HG02759 (cell line): Measurements from ENCODE around the gene CCL22.
"Not testable (repeated sequence)": the region's sequence is repeated elsewhere in the genome, so short reads cannot be mapped to it uniquely, and the experiment has no call there.

Source experiments
- ATAC-seq: cut with Tn5 transposase; IDR thresholded peaks from one replicate; pipeline ENCODE4 v1.9.1; 2021; ENCODE audit warnings: mild to moderate bottlenecking, moderate library complexity; ENCODE audit not compliant: unreplicated experiment

CCL22 gene

DNA sequence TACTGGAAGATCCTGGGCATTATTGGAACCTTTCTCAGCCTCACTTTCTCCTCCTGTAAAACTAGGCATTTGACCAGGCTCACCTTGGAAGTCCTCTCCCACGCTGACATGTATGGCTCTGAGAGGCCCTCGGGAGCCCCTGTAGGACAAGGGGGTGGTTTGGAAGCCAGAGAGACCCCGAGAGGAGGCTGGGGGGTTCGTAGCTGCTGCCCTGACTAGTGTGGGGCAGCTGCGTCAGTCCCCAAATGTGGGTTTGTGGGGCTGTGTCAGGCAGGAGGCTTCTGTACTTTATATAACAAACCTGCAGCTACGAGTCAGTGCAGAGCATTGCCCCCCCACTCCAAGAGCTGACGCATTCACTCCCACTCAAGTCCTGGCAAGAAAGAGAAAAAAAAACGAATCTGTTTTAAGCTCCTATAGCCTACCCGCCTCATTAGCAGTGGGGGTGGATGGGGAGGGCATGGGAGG is 15.5 kb downstream of the CCL22 start:
- no peak for ATAC-seq

DNA sequence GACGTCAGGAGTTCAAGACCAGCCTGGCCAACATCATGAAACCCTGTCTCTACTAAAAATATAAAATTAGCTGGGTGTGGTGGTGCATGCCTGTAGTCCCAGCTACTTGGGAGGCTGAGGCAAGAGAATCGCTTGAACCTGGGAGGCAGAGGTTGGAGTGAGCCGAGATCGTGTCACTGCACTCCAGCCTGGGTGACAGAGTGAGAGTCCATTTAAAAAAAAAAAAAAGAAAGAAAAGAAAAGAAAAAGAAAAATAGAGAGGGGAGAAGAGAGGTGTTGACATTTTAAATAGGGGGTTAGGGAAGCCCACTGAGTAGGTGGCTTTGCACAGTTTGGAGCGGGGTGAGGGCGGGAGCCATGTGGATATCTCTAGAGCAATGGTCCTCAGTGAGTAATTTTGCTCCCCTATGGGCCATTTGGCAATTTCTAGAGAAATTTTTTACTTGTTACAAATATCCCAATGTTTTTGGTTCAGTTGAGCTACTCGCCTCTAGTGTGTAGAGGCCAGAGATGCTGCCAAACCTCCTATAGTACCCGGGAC is 16.4 kb downstream of the CCL22 start:
- not testable (repeated sequence) for ATAC-seq

DNA sequence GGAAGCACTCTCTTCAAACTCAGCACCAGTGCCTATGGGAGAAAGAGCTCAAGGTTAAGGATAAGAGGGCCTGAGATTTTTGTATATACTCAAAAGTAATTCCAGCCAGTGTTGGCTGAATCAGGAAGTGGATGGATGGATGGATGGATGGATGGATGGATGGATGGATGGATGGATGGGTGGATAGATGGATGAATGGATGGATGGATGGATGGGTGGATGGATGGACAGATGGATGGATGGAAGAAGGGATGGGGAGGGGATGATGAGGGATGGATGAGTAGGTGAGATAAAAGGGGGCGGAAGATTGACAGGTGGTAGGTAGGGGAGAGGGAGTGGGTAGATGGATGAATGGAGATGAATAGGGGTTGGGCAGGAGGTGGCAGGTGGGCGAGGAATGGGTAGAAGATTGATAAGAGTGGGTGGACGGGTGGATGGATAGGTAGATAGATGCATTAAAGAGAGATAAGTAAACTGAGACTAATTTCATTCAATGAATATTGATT is 17.8 kb downstream of the CCL22 start:
- ATAC-seq, result no peak

DNA sequence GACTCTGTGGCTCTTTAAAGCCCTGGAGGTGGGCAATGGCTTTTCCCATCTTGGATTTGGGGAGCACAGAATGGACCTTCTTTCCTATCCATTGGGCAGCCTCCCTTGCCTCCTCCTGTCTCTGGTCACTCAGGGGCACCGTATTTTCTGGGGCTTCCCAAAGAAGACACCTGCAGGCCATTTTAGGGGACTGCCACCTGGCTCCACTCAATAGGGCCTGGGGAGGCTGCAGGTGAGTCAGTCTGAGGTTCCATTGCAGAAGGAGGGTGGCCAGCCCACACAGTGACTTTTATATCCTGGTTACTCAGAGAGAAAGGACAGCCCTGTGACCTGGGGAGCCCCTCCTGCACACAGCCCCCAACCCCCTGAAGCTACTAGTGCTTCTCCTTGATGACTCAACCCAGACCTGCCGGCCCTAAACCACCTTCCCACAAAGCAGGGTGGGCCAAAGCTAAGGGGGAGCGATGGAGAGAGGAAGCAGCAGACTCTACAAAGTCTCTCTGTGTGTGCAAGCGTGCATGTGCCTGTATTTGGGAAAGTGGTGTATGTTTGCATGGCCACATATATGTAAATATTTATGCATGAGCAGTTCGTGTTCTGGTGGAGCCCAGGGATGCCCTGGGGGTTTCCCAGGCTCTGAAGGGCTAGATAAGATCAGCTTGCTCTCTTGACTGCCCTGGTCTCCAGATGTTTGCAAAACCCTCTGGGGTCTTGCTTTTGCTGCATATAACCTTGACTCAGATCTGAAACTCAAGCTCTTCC is 18.7 kb downstream of the CCL22 start:
- ATAC-seq, result peak; percentile 84

DNA sequence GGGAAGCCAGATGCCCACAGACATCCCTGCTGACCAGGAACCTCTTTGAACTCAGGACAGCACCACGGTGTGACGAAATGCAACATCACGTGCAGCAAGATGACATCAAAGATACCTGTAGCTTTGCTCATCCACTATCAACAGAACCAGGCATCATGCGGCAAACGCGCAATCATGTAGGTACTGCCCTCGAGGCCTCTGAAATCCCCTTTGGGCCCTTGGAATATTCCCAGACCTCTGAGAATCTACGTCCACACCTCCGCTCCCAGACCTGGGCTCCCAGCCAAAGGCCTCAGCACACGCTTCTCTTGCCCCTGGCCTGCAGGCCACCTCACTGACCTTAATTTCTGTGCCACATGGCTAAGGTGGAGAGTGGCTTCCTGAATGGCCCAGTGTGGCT is 21.0 kb downstream of the CCL22 start:
- ATAC-seq, result no peak

DNA sequence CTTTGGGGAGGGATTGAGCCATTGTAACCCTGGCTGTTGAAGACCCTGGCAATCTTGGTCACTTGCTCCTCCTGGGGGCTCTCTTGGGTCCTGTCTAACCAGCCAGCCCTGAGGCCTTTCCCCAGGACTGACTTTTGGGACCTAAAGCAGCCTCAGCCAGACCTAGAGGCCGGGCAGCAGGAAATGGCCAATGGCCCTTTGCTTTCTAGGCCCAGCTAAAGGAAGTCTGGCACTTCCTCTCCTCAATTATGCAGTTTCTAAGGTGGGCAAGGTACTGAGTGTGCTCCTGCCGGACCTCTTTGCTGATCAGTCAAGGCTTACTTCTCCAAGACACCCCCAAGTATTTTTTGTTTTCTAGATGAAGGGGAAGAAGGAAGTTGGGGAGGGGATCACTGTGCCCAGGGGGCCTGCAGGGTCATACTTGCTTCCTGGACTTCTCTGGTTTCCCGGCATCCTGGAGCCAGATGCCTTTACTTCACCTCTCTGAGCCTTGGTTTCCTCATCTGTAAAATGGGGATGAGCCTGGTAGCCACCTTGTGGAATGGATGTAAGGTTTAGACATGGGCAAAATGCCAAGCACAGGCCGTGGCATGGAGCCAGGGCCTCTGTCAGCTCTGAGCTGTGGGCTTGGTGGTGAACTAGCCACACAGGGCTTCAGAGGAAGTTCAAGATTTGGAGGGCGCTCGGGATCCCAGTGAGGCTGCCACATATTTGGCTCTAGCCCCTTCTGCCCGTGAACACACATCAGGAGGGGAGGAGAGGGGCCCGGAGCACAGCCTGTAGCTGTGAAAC is 22.3 kb downstream of the CCL22 start:
- no peak for ATAC-seq

DNA sequence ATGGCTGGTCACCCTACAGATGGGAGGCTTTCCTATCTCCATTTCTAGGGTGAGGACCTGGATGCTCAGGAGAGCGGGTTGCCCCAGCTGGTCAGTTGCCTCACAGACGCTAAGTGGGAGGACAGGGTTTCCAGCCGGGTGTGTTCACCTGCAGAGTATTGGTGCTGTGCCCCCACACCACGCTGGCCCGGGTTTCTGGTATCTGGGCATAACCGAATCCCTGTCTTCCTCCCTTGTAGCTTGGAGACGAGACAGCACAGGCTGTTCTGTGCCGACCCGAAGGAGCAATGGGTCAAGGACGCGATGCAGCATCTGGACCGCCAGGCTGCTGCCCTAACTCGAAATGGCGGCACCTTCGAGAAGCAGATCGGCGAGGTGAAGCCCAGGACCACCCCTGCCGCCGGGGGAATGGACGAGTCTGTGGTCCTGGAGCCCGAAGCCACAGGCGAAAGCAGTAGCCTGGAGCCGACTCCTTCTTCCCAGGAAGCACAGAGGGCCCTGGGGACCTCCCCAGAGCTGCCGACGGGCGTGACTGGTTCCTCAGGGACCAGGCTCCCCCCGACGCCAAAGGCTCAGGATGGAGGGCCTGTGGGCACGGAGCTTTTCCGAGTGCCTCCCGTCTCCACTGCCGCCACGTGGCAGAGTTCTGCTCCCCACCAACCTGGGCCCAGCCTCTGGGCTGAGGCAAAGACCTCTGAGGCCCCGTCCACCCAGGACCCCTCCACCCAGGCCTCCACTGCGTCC is 23.4 kb downstream of the CCL22 start:
- no peak for ATAC-seq

DNA sequence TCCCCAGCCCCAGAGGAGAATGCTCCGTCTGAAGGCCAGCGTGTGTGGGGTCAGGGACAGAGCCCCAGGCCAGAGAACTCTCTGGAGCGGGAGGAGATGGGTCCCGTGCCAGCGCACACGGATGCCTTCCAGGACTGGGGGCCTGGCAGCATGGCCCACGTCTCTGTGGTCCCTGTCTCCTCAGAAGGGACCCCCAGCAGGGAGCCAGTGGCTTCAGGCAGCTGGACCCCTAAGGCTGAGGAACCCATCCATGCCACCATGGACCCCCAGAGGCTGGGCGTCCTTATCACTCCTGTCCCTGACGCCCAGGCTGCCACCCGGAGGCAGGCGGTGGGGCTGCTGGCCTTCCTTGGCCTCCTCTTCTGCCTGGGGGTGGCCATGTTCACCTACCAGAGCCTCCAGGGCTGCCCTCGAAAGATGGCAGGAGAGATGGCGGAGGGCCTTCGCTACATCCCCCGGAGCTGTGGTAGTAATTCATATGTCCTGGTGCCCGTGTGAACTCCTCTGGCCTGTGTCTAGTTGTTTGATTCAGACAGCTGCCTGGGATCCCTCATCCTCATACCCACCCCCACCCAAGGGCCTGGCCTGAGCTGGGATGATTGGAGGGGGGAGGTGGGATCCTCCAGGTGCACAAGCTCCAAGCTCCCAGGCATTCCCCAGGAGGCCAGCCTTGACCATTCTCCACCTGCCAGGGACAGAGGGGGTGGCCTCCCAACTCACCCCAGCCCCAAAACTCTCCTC is 24.1 kb downstream of the CCL22 start:
- ATAC-seq, result no peak

DNA sequence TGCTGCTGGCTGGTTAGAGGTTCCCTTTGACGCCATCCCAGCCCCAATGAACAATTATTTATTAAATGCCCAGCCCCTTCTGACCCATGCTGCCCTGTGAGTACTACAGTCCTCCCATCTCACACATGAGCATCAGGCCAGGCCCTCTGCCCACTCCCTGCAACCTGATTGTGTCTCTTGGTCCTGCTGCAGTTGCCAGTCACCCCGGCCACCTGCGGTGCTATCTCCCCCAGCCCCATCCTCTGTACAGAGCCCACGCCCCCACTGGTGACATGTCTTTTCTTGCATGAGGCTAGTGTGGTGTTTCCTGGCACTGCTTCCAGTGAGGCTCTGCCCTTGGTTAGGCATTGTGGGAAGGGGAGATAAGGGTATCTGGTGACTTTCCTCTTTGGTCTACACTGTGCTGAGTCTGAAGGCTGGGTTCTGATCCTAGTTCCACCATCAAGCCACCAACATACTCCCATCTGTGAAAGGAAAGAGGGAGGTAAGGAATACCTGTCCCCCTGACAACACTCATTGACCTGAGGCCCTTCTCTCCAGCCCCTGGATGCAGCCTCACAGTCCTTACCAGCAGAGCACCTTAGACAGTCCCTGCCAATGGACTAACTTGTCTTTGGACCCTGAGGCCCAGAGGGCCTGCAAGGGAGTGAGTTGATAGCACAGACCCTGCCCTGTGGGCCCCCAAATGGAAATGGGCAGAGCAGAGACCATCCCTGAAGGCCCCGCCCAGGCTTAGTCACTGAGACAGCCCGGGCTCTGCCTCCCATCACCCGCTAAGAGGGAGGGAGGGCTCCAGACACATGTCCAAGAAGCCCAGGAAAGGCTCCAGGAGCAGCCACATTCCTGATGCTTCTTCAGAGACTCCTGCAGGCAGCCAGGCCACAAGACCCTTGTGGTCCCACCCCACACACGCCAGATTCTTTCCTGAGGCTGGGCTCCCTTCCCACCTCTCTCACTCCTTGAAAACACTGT is 25.0 kb downstream of the CCL22 start:
- ATAC-seq, result no peak

DNA sequence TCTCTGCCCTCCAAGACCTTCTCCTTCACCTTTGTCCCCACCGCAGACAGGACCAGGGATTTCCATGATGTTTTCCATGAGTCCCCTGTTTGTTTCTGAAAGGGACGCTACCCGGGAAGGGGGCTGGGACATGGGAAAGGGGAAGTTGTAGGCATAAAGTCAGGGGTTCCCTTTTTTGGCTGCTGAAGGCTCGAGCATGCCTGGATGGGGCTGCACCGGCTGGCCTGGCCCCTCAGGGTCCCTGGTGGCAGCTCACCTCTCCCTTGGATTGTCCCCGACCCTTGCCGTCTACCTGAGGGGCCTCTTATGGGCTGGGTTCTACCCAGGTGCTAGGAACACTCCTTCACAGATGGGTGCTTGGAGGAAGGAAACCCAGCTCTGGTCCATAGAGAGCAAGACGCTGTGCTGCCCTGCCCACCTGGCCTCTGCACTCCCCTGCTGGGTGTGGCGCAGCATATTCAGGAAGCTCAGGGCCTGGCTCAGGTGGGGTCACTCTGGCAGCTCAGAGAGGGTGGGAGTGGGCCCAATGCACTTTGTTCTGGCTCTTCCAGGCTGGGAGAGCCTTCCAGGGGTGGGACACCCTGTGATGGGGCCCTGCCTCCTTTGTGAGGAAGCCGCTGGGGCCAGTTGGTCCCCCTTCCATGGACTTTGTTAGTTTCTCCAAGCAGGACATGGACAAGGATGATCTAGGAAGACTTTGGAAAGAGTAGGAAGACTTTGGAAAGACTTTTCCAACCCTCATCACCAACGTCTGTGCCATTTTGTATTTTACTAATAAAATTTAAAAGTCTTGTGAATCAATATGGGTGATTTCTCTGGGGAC is 25.9 kb downstream of the CCL22 start:
- no peak for ATAC-seq

DNA sequence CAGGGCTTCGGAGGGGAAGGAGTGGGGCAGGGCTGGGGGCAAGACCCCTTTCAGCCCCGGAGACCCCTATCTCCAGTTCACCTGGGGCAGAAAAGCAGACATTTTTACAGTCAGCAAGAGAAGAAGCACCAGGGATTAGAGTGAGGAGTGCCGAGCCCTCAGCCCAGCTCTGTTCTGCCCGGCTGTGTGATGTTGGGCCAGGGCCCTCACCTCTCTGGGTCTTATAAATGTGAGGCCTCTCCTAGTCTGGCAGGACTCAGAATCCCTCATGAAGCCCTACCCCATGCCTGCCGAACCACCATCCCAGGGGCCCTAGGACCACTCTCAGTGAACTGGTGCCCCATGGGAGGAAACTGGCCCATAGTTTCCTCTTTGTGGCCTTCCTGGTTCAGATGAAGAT is 26.5 kb downstream of the CCL22 start:
- ATAC-seq, result no peak

DNA sequence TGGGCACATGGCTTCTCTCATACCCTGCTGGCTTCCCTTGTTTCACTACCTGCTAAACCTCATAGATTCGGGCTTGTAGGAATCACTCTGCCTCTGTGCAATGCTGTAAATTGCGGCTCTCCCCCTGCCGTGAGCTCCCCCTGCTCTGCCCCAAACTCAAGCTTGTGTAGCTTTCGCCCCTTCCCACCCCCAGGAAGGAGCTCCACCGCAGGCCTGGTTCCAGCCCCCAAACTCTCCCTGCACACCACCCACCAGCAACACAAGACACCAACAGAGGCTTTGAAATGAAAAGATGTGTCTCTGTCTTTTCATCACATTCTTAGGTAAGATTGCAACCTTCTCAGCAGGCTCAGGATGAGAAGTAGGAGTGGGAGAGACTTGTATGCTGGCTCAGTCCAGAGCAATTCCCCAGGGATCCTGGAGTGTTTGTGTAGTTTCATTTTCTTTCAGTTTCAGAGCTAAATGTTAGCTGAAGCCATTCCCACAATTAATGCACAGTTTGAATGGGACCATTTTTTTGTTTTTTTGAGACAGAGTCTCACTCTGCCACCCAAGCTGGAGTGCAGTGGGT is 27.9 kb downstream of the CCL22 start:
- no peak for ATAC-seq

DNA sequence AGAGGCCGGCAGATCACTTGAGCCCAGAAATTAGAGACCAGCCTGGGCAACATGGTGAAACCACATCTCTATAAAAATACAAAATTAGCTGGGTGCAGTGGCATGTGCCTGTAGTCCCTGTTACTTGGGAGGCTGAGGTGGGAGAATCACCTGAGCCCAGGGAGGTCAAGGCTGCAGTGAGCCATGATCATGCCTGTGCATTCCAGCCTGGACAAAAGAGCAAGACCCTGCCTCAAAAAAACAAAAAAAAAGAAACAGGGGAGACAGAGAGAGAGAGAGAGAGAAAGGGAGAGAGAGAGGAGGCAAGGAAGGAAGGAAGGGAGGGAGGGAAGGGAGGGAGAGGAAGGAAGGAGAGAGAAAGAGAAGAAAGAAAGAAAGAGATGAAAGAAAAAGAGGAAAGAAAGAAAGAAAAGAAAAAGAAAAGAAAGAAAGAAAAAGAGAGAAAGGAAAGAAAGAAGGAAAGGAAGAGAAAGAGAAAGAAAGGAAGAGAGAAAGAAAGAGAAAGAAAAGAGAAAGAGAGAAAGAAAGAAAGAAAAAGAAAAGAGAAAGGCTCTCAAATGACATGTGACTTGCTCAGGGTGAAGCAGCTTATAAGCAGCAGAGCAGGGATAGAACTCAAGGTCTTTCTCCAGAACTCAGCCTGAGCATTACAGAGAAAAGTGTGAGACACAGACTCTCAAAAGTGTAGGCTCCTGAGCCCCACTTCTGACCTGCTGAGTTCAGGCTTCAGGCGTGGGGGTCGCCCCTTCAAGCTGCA is 29.2 kb downstream of the CCL22 start:
- peak; percentile 34 for ATAC-seq

DNA sequence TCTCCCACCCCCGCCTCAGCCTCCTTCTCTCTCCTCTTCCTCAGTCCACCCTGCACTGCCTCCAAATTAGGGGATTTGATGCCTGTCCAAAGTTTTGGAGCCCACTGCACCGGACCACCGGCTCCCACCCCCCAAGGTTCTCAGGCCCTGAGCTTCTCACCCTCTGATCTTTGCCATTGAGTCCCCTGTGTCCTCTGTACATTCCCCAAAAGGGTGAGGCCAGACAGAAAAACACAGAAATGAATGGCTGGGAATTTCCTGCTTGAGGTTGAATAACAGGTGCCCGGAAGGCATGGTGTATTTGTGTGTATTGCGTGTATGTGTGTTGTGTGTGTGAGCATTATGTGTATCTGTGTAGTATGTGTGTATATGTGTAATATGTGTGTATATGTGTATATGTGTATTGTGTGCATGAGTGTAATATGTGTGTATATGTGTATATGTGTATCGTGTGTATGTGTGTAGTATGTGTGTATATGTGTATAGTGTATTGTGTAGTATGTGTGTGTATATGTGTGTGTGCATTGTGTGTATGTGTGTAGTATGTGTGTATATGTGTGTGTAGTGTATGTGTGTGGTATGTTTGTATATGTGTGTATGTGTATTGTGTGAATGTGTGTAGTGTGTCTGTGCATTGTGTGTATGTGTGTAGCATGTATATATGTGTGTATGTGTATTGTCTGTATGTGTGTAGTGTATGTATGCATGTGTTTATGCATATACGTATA is 29.9 kb downstream of the CCL22 start:
- peak; percentile 73 for ATAC-seq

DNA sequence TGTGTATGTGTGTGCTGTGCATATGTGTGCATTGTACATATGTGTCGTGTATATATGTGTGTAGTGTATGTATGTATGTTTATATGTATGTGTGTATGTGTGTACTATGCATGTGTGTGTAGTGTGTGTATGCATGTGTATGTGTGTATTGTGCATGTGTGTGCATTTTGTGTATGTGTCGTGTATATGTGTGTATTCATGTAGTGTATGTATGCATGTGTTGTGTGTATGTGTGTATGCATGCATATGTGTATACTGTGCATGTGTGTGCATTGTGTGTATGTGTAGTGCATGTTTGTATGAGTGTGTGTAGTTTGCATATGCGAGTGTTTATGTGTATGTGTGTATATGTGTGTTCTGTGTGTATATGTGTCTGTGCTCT is 30.5 kb downstream of the CCL22 start:
- no peak for ATAC-seq

DNA sequence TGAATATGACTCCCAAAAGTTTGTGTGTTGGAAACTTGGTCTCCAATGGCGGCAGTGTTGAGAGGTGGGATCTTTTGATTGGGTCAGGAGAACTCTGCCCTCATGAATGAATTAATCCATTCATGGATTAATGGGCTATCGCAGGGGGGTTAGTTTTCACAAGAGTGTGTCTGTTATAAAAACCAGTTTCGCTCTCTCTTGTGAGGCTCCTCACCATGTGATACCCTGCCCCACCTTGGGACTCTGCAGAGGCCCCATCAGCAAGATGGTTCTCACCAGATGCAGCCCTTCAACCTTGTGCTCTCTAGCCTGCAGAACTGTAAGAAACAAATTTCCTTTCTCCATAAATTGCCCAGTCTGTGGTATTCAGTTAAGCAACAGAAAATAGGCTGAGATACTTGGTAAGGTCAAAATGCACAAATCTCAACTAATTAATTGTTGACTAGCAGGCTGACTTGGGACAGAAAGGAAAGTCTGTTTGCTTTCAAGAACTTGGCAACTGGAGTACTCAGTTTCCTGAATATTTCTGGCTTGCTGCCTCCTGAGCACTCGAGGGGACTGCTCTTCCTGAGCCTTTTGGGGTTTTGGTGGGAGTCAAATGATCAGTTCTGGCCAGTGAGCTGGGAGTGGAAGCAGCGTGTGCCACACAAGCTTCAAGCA is 32.2 kb downstream of the CCL22 start:
- ATAC-seq, result no peak
